Measurements from ENCODE around the gene TSPAN31.

- no peak for TF ChIP-seq EZH2 (IDR thresholded peaks at IDR 0.05; ENCODE audit: borderline replicate concordance, low read length)
- no peak; the same call in 1 of the 2 replicates for TF ChIP-seq CTCF (IDR thresholded peaks at IDR 0.05; ENCODE audit: low read length)
These were observed 31.4 kb downstream of the TSPAN31 start for GRCh38 chr12:57776247-57776587.
